HUES6 (cell line): ENCODE data around the gene MEF2A.

Experiments
- H3K27ac ChIP-seq: 2 replicates; pipeline ENCODE4 v1.7.0; 2013; ENCODE audit warnings: low read depth, mild to moderate bottlenecking, low read length, inconsistent platforms
- H3K27me3 ChIP-seq: 2 replicates; pipeline ENCODE4 v1.6.1; 2013; ENCODE audit warnings: low read length; ENCODE audit not compliant: control insufficient read depth, insufficient read depth
- H3K36me3 ChIP-seq: 2 replicates; pipeline ENCODE4 v1.6.1; 2013; ENCODE audit warnings: low read length; ENCODE audit not compliant: control insufficient read depth, insufficient read depth
- H3K4me1 ChIP-seq: 2 replicates; pipeline ENCODE4 v1.6.1; 2013; ENCODE audit warnings: low read length; ENCODE audit not compliant: control insufficient read depth, insufficient read depth
- H3K4me3 ChIP-seq: 2 replicates; pipeline ENCODE4 v1.5.1; 2013; ENCODE audit warnings: low read depth, low read length
- H3K9ac ChIP-seq: one replicate; pipeline ENCODE4 v1.6.1; 2013; ENCODE audit warnings: mild to moderate bottlenecking, low read length
- H3K9me3 ChIP-seq: 2 replicates; pipeline ENCODE4 v1.6.1; 2013; ENCODE audit warnings: low read depth, low read length; ENCODE audit not compliant: control insufficient read depth, insufficient read depth

Gene MEF2A

GRCh38 chr15:99704444-99704838, 138.7 kb downstream of the MEF2A start:
- H3K27me3 ChIP-seq = no peaks in the 10 kb centered on the region
- peaks cover 5% of the 10 kb centered on the region; the same call in 1 of the 2 replicates for H3K36me3 ChIP-seq
- H3K4me1 ChIP-seq = peaks cover 16% of the 10 kb centered on the region
- no peak overlapping the region for H3K9ac ChIP-seq
- no peak overlapping the region for H3K27ac ChIP-seq
- H3K9me3 ChIP-seq = no peaks in the 10 kb centered on the region
- no peak overlapping the region for H3K4me3 ChIP-seq

DNA sequence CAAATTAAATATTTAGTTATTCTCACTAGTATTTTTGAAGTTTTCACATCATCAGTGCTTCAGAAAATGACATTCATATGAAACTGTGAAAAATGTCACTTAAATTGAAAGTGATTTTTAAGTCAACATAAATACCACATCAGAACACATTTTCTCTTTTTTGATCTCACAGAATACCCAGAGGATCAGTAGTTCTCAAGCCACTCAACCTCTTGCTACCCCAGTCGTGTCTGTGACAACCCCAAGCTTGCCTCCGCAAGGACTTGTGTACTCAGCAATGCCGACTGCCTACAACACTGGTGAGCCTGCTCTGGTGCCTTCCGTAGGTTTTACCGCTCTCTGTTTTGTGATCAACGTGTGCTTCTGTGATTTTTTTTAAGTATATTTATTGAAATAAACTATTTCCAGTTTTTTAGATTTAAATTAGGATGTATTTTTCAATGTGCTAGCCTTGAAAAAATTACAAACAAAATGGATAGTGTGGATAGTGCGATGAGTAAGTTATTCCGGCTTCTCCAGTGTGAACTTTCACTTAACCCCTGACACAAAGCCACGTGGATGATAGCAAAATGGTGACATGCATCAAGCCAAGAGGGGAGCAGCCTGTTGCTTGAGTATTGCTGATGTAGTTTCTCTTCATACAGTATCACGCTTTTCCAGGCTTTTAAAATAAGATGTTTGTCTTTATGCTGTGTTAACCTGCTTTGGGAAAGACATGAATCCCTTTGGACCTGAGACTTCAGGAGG, 140.9 kb downstream of the MEF2A start:
- Histone ChIP-seq H3K9me3 (no peaks in the 10 kb centered on the region), H3K4me1 (peaks cover 16% of the 10 kb centered on the region), H3K27ac (no peak overlapping the region), H3K36me3 (peaks cover 21% of the 10 kb centered on the region), H3K27me3 (no peaks in the 10 kb centered on the region), H3K9ac (no peak overlapping the region), H3K4me3 (no peak overlapping the region)

GRCh38 chr15:99707473-99708270, 141.9 kb downstream of the MEF2A start:
- Histone ChIP-seq H3K27ac (no peak overlapping the region), H3K9ac (no peak overlapping the region), H3K4me1 (peaks cover 19% of the 10 kb centered on the region), H3K9me3 (no peaks in the 10 kb centered on the region), H3K4me3 (no peak overlapping the region), H3K27me3 (no peaks in the 10 kb centered on the region), H3K36me3 (peaks cover 29% of the 10 kb centered on the region)

DNA sequence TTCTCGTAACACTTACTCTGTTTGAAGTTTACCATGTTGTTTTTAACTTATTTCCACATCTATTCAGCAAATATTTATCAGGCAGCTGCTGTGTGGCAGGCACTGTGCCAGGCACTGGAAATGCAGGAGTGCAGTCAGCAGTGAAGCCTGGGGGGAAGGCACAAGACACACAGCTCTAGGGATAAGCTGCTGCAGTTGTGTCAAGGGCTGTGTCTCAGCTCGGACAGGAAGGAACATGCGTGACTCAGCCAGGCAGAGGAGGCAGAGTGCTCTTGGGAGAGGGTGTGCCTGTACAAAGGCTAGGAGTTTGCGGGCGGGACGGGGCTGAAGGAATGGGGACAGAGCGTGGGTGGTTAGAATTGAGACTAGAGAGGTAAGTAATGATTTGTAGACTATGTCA, 142.8 kb downstream of the MEF2A start:
- Histone ChIP-seq H3K27ac (no peak overlapping the region), H3K9me3 (no peaks in the 10 kb centered on the region), H3K36me3 (peaks cover 35% of the 10 kb centered on the region), H3K9ac (no peak overlapping the region), H3K27me3 (no peaks in the 10 kb centered on the region), H3K4me3 (no peak overlapping the region), H3K4me1 (peaks cover 10% of the 10 kb centered on the region)

- Histone ChIP-seq H3K27me3 (no peaks in the 10 kb centered on the region), H3K36me3 (peaks cover 35% of the 10 kb centered on the region), H3K27ac (no peak overlapping the region), H3K4me1 (peaks cover 6% of the 10 kb centered on the region; the same call in 1 of the 2 replicates), H3K4me3 (no peak overlapping the region), H3K9me3 (no peaks in the 10 kb centered on the region), H3K9ac (no peak overlapping the region)
These were observed 143.6 kb downstream of the MEF2A start for GRCh38 chr15:99709243-99709986.

GRCh38 chr15:99711625-99712024, 145.8 kb downstream of the MEF2A start:
- Histone ChIP-seq H3K27me3 (no peaks in the 10 kb centered on the region), H3K27ac (no peak overlapping the region), H3K9ac (no peak overlapping the region), H3K9me3 (no peaks in the 10 kb centered on the region), H3K4me3 (no peak overlapping the region), H3K4me1 (peaks cover 6% of the 10 kb centered on the region; the same call in 1 of the 2 replicates), H3K36me3 (peaks cover 44% of the 10 kb centered on the region)

DNA sequence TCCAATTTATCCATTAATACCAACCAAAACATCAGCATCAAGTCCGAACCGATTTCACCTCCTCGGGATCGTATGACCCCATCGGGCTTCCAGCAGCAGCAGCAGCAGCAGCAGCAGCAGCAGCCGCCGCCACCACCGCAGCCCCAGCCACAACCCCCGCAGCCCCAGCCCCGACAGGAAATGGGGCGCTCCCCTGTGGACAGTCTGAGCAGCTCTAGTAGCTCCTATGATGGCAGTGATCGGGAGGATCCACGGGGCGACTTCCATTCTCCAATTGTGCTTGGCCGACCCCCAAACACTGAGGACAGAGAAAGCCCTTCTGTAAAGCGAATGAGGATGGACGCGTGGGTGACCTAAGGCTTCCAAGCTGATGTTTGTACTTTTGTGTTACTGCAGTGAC, 146.6 kb downstream of the MEF2A start:
- Histone ChIP-seq H3K27me3 (no peaks in the 10 kb centered on the region), H3K9me3 (no peaks in the 10 kb centered on the region), H3K4me3 (no peak overlapping the region), H3K36me3 (peaks cover 39% of the 10 kb centered on the region), H3K4me1 (peaks cover 6% of the 10 kb centered on the region; the same call in 1 of the 2 replicates), H3K9ac (no peak overlapping the region), H3K27ac (no peak overlapping the region)

DNA sequence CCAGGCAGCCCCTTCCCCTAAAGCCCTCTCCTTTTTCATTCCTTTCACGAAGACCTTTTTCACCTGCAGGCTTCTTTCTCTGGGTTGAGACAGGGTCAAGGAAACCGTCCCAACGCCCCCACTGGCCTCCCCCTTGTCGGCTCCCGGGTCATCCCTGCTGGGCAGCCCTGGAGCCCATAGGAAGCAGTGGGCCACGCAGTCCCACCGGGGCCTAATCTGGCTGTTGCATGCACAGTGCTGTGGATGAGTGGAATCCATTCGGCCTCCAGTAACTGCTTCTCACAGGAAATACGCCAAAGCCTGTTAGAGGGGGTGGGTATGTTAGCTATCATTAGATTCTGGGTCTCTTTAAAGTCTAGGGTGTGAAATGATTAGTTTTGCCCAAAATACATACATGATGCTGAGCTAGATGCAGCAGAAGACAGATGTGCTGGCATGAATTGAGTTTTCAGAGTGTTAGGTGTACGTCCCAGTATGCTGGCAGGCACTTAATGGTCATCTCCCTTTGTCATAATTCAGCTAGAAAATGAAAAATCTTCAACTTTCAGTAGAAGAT, 150.8 kb downstream of the MEF2A start:
- Histone ChIP-seq H3K27ac (no peak overlapping the region), H3K36me3 (peaks cover 23% of the 10 kb centered on the region), H3K9ac (no peak overlapping the region), H3K27me3 (no peaks in the 10 kb centered on the region), H3K4me1 (0 out of 2 replicates have a peak, but pooled peaks cover 3% of the 10 kb centered on the region), H3K9me3 (no peaks in the 10 kb centered on the region), H3K4me3 (no peak overlapping the region)

- H3K27ac ChIP-seq = no peak overlapping the region
- H3K9me3 ChIP-seq = no peaks in the 10 kb centered on the region
- H3K9ac ChIP-seq = no peak overlapping the region
- no peaks in the 10 kb centered on the region for H3K27me3 ChIP-seq
- peaks cover 17% of the 10 kb centered on the region for H3K36me3 ChIP-seq
- H3K4me3 ChIP-seq = no peak overlapping the region
- H3K4me1 ChIP-seq = no peaks in the 10 kb centered on the region
These were observed 151.6 kb downstream of the MEF2A start for GRCh38 chr15:99717161-99718009.

- no peaks in the 10 kb centered on the region for H3K9me3 ChIP-seq
- H3K4me3 ChIP-seq = no peak overlapping the region
- no peak overlapping the region for H3K9ac ChIP-seq
- peaks cover 8% of the 10 kb centered on the region for H3K36me3 ChIP-seq
- no peaks in the 10 kb centered on the region for H3K4me1 ChIP-seq
- H3K27me3 ChIP-seq = no peaks in the 10 kb centered on the region
- H3K27ac ChIP-seq = no peak overlapping the region
These were observed 152.6 kb downstream of the MEF2A start for GRCh38 chr15:99718421-99718820.
